Kasumi-1 (cell line): ENCODE data around the gene POFUT2.
A peak's percentile ranks its signal among the peaks of the same experiment; 100 is the strongest.

Experiments
- DNase-seq, 2 experiments: peaks; one replicate each; lab custom pipeline; 2025; lab: John Stamatoyannopoulos, UW

The POFUT2 gene

DNA sequence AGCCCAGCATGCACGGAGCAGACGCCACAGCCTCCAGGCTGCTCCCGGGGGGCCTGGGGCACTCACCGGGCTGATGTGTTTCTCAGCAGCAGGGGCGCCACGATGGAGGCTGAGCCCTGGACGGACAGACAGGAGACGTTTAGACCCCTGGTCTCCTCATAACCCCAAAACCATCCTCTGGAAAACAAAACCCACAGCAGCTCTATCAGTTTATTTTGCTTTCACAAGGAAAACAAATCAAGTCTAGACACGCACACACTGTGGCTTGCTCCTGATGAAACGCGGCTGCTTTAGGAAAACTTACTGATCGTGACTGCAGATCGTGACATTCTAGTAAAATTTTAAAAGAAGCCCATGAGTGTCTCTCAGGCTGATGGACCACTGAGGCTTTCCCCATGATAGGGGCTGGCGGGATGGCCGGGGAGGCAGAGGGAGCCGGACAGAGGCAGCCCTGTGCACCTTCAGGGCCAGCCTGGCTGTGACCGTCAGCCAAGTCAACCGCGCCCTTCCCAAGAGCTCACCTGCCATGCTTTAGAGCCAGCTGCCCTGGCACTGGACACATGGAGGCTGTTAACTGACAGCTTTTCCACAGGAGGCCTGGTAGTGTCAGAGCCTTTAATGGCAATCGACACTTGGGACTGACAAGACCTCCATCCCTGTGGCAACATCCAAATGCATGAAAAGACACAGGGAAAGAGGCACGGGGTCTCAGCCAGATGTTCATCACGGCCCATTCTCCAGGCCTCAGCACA lies 5.2 kb downstream of the POFUT2 start:
- no peak for DNase-seq

DNA sequence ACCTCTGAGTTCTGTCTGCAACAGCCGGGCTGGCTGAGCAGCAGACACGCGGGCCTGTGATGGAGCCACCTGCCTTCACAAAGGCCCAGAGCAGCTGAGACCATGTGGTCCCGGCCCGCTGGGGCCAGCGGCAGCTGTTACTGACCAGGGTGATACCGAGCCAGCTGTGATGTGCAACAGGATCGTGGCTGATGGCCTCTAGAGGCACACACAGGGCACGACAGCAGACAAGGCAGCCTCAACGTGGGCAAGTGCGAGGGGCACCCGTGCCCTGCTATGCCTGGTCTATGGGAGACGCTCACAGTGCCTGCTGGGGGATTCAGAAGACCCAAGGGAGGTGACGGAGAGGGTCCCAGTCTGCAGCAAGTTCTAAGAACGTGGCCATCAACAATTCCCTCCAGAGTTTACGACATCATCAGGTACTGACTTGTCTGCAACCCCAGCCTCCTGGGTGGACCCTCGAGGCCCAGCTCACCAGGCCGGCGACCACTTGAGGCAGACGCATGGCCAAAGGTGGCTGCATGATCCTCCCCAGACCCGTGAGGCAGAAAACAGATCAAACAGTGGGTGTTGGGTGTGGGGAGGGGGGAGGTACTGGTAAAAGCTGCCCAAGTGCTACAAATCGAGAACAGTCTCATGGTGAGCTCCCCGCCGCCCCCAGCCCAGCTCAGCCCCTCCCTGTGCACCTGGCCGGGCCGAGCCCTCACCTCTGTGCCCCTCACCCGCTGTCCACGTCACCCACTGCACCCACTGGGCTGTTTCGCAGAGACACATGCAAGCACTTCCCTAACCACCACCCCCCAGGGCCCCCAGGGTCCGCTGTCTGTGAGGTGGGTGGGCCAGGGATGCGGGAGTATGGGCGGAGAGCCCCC lies 6.0 kb downstream of the POFUT2 start:
- no peak for DNase-seq

DNA sequence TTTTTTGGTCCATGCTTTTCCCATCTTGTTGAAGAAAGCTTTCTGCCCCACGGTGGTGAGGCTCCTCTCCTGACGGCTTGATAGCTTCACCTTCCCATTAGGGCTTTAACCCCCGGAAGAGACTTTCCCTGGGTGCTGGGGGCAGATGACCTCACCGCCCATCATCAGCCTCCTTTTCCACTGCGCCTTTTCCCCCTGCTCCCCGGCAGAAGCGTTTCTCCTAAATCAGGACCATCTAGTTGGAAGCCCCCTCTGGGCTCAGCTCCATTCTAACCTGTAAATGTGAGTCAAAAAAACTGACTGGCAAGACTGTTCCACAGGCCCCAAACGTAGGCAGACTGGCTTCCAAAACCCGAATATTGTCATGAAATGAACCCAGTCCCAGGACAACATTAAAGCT lies 6.7 kb downstream of the POFUT2 start:
- DNase-seq: no peak

DNA sequence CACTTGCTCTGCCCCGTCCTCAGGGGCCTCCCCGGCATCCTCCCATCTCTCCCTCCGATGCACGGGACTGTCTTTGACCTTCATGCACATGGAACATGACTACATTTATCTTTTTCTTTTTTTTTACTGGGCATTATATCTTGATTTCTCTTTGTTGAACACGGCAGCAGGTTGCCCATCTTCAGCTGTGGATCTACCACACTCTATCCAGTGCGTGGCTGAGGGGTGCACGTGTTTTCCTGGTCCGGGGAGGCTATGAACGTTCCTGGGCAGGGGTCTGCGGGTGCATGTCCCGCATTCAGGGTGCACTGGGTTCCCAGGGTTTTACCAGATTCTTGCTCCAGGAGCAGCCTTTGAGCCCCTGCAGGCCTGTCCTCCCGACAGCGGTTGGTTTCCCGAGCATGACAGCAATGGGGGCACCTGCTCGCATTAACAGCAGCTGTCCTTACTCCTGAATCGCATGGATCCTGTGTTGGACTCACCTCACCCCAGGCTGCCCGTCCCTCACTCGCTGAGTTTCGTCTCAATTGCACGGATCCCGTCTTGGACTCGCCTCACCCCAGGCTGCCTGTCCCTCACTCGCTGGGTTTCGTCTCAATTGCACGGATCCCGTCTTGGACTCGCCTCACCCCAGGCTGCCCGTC lies 7.4 kb downstream of the POFUT2 start:
- no peak for DNase-seq

DNA sequence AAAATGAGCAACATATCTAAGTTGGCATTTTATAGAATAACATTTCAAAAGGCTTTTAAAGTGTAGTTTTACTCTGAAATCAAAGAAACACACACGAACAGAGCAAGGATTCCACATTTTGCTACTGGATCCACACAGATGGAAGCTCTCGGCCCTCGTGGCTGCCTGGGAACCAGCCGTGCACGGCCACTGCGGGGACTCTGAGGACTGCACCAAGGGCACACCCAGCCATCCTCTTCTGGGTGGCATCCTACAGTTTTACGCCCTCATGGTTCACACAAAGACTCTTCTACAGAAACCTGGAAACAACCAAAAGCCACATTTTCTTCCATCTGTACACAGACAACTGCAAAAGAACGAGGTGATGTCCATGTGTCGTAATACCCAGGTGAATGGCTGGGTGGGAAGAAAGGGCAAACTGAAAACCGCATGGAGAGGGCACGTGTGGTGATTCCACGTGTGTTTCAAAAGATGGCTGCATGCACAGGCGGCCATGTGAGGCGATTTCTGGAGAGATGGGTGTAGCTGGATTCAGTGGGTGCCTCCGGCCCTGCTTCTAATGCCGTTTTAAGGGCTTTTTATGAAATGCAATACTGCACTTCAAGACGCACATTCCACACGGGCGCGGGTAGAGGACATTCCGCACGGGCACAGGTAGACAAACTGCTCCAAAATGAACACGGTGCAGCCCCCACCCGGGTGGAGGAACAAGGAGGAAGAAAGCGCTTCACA lies 8.1 kb downstream of the POFUT2 start:
- no peak for DNase-seq

DNA sequence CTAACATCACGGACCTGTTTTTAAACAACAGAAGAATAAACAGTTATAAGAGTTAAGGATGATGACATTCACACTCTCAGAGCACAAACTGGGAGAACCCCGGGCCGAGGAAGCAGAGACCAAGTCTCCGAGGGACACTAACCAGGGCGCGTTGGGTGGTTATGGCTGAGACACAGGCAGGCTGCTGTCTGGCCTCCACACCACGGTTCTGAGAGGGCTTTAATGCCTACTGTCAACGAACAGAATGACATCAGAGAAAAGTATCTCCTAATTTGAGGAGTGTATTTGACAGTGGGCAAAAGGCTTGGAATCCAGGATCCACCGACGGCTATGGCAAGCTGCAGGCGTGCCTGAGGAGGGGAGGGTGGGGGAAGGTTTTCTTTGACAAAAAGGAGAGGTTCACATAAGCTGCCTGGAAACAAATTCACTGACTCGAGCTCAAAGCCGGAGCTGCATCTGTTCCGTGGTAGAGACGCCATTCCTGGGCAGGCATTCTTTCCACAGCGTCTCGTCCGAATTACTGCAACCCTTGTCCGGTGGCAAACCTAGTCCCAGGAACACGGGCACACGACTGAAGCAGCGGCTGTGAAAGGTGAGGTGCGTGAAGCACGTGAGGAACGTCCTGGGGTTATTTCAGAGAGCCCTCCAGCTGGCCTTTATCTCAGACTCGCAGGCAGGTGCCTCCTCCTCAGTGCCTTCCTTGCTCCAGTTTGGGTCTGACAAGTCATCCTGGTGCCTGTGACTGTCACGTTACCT lies 9.4 kb downstream of the POFUT2 start:
- DNase-seq: no peak

DNA sequence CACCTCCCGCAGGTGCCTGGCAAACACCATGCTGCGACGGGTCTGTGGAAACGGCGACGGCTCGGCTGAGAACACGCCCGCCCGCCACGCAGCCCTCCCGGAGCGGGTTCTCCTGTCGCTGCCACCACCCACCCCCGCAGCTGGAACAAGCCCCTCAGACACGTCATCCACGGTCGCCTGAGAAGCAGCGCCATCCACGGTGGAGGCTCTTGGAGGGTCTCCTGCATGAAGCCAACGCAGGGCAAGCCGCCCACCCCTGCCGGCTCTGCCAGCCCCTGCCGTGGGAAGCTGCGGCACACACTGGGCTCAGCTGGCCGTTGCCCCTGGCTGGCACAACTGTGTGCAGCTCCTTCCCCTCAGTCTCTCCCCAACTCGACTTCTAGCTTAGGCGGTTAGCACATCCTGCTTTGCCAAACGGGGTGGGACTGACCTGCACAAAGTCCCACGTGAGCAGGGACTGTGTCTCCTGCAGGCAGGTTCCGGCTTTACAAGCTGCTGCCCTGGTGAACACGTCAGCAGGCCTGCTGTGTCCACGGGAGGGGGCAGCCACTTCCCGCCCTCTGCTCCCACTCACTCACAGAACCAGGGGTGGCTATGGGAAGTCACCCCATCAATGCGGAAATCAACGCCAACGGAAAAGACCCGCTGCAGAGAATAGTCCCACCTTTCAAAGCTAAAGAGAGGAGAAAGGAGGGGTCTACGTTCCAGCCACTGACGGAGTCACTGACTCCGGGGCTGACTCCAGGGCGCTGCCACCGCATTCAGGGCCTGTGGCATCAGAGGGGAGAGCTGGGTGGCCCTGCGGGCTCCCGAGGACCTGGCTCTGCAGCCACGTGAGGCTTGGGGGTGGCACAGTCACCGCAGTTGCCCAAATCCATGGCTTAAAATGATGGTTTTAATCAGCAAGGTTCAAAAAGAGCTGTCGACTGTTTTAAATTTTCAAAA lies 10.3 kb downstream of the POFUT2 start:
- DNase-seq: no peak

DNA sequence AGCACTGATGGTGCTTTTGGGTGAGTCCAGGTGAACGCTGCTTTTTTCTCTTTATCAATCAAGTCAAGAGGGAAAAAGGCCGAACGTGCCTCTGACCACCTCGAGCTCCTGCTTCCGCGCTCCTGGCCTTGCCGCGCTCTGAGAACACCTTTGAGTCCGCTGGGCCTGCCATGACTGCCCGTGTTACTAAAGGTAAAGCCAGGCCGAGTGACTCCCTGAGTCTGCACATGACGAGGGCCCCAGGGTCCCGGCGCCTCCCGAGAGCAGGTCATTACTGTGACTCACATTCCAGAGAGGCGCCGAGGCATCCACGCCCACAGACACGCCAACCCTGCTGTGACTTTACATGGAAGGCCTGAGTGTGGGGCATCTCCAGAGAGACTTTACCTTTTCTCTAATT lies 11.1 kb downstream of the POFUT2 start:
- no peak for DNase-seq

DNA sequence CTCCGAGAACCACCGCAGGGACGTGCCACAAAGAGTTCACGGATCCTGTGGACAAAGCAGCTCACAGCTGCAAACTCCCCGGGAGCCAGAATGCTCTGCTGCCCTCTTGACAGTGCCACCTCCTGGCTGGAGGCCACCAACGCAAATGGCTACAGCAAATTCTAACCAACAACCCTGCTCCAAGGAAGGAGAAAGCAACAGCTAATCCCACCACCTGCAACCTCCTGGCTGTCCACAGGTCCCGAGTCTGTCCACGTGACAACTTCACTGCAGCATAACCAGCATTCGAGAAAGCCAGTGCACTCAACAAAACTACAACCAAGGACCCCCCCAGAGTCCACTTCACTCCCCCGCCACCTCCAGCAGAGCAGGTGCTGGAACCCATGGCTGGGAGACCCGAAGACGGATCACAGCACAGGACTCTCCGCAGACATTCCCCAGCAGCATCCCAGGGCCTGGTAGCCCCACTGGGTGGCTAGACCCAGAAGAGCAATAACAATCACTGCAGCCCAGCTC lies 17.3 kb downstream of the POFUT2 start:
- DNase-seq: peak in 1 of 2 experiments; percentile 1

DNA sequence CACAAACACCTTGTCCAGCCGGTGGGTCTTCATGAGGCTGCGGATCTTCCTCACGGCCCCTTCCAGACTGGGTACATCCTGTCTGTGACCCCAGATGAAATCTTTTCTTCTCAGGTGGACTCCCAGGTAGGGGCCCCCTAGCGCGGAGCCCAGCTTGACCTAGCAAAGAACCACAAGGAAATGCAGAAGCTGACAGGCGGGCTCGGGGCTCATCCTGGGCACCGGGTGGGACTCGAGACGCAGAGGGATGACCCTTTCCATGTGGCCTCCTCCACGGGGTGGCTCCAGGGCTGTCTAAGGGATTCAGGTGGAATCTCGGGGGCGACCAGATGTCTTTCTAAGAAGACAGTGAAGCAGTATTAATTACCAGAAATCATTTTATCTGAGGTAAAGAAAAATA lies 17.8 kb downstream of the POFUT2 start:
- DNase-seq: no peak

DNA sequence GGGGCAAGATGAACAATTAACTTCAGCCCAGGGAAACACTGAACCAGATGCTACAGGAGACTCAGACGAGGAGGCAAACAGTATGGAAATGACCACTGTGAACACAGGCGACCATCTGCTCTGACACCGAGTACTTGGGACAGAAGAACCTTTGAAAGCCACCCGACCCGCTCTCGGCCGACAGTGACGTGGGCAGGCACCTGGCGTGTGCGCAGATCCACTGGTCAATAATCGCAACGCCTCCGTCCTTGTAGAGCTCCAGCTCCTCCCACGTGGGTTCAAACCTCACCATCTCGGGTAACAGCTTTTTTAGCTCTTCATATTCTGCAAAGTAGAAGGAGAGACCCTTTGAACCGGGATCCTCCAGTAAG lies 20.3 kb downstream of the POFUT2 start:
- DNase-seq: no peak

DNA sequence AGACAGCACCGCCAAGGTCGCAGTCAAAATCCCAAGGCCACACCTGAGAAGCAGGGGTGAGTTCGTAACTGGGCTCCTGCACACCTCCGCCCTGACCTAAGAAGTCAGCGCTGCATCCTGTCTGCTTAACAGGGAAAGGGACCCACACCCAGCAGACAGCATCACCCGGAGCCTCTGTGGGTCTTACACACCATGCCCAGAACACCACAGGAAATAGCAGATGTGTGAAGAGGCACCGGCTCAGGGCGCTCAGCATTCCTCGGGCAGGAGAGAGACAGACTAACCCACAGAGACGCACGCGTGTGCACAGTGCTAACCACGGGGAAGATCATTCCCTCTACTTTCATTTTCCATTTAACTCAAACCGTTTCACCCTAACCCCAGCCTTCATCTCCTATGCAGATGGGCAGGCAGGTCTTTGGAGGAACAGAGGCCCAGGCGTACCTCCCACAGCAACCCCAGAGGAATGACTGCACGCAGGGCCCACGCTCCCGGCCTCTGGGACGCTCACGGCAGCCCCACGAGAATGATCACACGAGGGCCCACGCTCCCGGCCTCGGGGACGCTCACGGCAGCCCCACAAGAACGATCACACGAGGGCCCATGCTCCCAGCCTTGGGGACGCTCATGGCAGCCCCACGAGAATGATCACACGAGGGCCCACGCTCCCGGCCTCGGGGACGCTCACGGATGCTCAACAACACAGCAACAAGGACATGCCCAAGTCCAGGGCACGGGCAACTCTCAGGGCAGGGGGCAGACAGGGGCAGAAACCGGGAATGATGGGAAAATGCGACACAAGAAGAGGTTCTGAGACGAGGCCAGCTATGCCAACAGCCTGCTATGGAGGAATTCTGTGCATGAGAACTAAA lies 20.9 kb downstream of the POFUT2 start:
- no peak for DNase-seq

DNA sequence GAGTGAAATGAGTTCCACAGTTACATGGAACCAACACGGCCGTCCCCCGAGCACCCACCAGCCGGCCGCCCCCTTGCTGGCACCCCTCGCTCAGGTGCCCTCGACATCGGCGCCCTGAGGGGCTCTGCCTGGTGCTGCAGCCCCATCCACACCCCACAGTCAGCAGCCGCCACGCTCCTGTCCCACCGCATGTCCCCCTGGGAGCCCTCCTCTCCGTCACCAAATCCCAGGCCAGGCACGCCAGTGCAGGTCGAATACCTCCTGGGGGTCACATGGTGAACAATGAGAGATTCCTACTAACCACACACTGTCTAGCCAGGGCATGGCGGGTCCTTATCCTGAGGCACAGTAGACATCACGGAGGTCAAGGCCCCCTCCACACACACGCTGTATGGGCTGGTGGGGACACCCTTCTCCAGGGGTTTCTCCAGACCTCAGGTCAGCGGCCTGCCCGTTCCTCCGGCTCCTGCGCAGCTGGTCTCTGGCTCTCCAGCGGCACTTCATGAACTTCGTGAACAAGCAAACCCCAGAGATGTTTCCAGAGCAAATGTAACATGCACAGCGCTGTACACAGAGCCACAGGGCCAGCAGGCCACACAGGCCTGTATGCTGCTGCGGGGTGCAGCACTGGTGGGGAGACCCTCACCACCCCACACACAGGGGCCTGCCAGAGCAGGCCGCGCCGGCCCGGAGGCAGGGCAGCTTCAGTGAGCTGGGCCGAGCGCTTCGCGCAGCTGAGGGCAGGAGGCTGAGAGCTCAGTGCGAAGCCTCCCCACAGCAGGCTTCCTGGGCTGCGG lies 21.8 kb downstream of the POFUT2 start:
- no peak for DNase-seq

DNA sequence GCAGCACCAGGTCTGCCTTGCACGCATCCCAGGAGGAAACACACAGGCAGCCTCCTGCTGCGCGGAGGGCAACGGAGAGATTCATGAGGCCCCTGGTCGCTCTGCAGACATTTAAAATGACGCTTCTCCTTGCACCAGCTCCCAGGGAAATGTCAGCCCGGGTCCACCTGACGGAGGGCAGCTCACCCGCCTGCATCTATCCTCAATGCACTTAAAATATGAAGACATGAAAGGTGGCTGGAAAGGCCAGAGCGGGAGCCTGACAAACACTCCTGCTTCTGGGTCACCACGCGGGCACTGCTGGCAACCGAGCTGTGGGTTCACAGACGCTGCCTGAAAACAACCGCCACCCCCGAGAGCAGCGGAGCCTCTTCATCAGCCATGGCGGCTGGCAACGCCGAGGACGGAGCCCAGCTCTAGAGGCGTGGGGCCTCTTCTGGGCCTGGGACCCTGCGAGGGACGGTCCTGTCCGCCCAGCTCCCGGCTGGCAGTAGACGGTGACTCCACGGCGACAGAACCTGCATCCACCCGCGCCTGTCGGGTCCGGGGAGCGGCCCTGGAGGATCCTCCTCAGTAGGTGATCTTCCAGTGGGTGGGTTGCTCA lies 22.7 kb downstream of the POFUT2 start:
- DNase-seq: no peak

DNA sequence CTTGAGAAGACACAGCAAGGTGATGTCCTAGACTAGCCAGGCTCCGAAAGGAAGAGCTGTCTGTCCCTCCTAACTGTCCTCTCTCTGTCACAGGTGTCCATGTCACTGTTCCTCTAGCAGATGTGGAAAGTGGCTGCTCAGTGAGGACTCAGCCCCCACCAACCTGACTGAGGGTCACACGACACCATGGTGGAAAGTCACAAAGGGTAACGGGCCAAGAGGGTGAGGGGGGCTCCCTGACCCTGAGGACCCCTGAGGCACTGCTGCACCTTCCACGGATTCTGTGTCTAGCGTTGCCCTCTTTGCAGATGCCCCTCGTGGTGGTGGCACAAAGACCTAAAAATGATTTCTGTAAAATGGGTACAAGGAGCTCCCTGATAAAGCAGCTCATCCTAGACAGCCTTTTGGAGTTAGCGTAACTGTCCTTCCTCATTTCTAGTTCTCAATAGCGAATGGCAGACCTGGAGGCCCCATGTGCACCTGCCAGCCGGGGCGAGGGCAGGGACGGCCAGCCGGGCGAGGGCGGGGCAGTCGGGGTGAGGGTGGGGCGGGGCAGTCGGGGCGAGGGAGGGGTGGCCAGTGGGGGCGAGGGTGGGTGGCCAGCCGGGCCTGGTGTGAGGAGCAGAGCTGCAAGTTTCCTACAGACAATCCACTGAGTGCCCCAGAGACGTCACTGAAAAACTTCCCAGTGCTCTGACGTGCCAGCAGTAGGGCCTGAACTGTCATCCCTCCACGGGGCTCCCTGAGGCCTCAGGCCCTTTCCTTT lies 23.4 kb downstream of the POFUT2 start:
- DNase-seq: no peak

DNA sequence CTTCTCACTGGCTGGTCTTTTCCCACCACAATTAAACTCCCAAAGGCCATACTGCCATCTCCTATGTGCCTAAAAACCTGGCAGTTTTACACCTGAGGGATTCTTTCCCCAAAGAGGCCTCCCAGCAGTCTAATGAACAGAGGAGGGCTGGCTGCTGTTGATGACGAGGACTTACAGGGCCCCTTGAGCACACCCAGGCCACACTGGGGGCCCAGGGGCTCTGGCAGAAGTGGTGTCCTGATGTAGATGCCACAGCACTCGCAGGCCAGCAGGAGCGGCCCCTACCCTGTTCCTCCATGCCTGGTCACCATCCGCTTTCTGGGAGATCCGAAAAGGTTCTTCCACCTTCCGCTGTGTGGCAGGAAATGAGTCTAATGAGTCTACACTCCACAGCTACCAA lies 24.2 kb downstream of the POFUT2 start:
- no peak for DNase-seq

DNA sequence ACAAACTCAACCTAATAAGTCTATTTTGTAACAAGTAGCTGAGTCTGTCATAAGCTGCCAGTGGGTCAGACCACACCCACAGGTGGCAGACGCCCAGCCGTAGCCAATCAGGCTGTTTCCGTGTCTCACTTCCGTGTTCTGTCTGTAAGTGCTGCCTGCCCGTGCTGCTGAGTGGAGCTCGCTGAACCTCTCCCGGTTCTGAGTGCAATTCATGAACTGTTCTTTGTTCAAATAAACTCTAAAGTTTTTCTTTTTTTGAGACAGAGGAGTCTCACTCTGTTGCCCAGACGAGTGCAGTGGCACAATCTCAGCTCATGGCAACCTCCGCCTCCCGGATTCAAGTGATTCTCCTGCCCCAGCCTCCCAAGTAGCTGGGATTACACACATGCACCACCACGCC lies 25.1 kb downstream of the POFUT2 start:
- DNase-seq: no peak
